Measurements from ENCODE around the gene NAAA. TPM values are rescaled to one million over a fixed set of nuclear protein-coding genes. Genes with fewer than 3 reads are reported as not detected.

NAAA gene
- total RNA-seq (2014; rRNA removed) (21.9 and 48.6 TPM in 2 replicates), Bru-seq, nascent RNA (percentile 47 among the genes with signal in this experiment), BruChase-seq, experiment 1, labeled RNA remaining after a 6-hour chase (percentile 56 among the genes with signal in this experiment), BruChase-seq, experiment 2, labeled RNA remaining after a 2-hour chase (percentile 57 among the genes with signal in this experiment)
- long read RNA-seq, transcript NAAA-201 (11 exons, 1,900 nt), result major isoform, 14 of 51 reads
- long read RNA-seq, transcript NAAA-206 (9 exons, 1,300 nt), result minor isoform, 10 of 51 reads
- long read RNA-seq, partial matches to known transcripts, result 10 of 51 reads
- long read RNA-seq, other reads (novel, unspliced or antisense), result 16 of 51 reads

- peak; percentile 55 for DNase-seq
Measured at GRCh38 chr4:75940692-75941253, at the start of gene NAAA. TSS of gene NAAA (minus strand) at chr4:75941013. CDS start at chr4:75940949, 64 bp downstream.

GRCh38 chr4:75989846-75990528, 49.2 kb upstream of the NAAA start:
- POLR2A ChIA-PET (ENCODE audit: unreplicated experiment), result no interaction called here
- no peaks in the 10 kb centered on the region for H3K9me3 ChIP-seq (ENCODE audit: low read length)
- BruUV-seq (replicated peaks), result no TSS peak
- peak overlapping the region; percentile 95 for H3K9ac ChIP-seq (ENCODE audit: low read length)
- CTCF ChIA-PET, result no interaction called here
- H3K27ac ChIP-seq (ENCODE audit: low read length), result peak overlapping the region; percentile 24
- no peaks in the 10 kb centered on the region for H3K27me3 ChIP-seq (ENCODE audit: low read length)
- intact Hi-C loops (cut with micrococcal nuclease), result no loop called here
- H4K20me1 ChIP-seq (ENCODE audit: low read length), result peaks cover 20% of the 10 kb centered on the region
- DNase-seq, result no peak
- H3F3A ChIP-seq (ENCODE audit: low read length, unreplicated experiment), result no peaks in the 10 kb centered on the region
- H2AFZ ChIP-seq (ENCODE audit: low read length), result peak overlapping the region; percentile 96
- TF ChIP-seq EZH2phosphoT487 (IDR thresholded peaks at IDR 0.05; ENCODE audit: borderline replicate concordance, low read length), result no peak
- TF ChIP-seq, protein P1, sequence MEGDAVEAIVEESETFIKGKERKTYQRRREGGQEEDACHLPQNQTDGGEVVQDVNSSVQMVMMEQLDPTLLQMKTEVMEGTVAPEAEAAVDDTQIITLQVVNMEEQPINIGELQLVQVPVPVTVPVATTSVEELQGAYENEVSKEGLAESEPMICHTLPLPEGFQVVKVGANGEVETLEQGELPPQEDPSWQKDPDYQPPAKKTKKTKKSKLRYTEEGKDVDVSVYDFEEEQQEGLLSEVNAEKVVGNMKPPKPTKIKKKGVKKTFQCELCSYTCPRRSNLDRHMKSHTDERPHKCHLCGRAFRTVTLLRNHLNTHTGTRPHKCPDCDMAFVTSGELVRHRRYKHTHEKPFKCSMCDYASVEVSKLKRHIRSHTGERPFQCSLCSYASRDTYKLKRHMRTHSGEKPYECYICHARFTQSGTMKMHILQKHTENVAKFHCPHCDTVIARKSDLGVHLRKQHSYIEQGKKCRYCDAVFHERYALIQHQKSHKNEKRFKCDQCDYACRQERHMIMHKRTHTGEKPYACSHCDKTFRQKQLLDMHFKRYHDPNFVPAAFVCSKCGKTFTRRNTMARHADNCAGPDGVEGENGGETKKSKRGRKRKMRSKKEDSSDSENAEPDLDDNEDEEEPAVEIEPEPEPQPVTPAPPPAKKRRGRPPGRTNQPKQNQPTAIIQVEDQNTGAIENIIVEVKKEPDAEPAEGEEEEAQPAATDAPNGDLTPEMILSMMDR (conservative IDR thresholded peaks at IDR 0.05; ENCODE audit: low read depth, low read length), result no peak
- TF ChIP-seq EZH2 (IDR thresholded peaks at IDR 0.05; ENCODE audit: low read length, unreplicated experiment), result no peak
- H3K9me2 ChIP-seq (replicated peaks; ENCODE audit: low read length), result no peaks in the 10 kb centered on the region
- H3K4me3 ChIP-seq (ENCODE audit: low read length), result peak overlapping the region; percentile 79
- H3K4me2 ChIP-seq (ENCODE audit: low read length), result peak overlapping the region; percentile 99
- peaks cover 11% of the 10 kb centered on the region for H3K4me1 ChIP-seq (ENCODE audit: insufficient read depth, low read length)
- peaks cover 61% of the 10 kb centered on the region for H3K79me2 ChIP-seq (ENCODE audit: low read length)
- no peaks in the 10 kb centered on the region for H3K36me3 ChIP-seq (ENCODE audit: low read depth, low read length)
- peak; percentile 8; the same call in 1 of the 2 replicates for ATAC-seq

More at GRCh38 chr4:75940692-75941253, at the start of gene NAAA:
- ATAC-seq, result peak; percentile 87
- ChIA-PET CTCF (interaction anchor here (0.6 to 1.1 kb wide), 2 partner anchors 25 to 52 kb away, joined by 5 to 15 read pairs; no protein-coding TSS in a partner anchor), POLR2A (ENCODE audit: unreplicated experiment) (interaction anchor here (0.6 kb wide), 1 partner anchor 91 kb away, joined by 9 read pairs; no protein-coding TSS in a partner anchor)
- Histone ChIP-seq H3K79me2 (ENCODE audit: low read length) (no peaks in the 10 kb centered on the region), H3K9me2 (replicated peaks; ENCODE audit: low read length) (no peaks in the 10 kb centered on the region), H4K20me1 (ENCODE audit: low read length) (no peaks in the 10 kb centered on the region), H3K4me2 (ENCODE audit: low read length) (peak within 1 kb of the TSS; percentile 97), H3K4me1 (ENCODE audit: insufficient read depth, low read length) (no peaks in the 10 kb centered on the region), H3K27ac (ENCODE audit: low read length) (no peak within 1 kb of the TSS; the same call in 1 of the 2 replicates), H3K4me3 (ENCODE audit: low read length) (peak within 1 kb of the TSS; percentile 98), H3K36me3 (ENCODE audit: low read depth, low read length) (no peaks in the 10 kb centered on the region), H3K27me3 (ENCODE audit: low read length) (no peaks in the 10 kb centered on the region), H2AFZ (ENCODE audit: low read length) (peak within 1 kb of the TSS; percentile 99), H3K9me3 (ENCODE audit: low read length) (no peaks in the 10 kb centered on the region), H3F3A (ENCODE audit: low read length, unreplicated experiment) (no peaks in the 10 kb centered on the region), H3K9ac (ENCODE audit: low read length) (peak within 1 kb of the TSS; percentile 73)
- BruUV-seq (replicated peaks), result no TSS peak
- intact Hi-C loops (cut with micrococcal nuclease), result no loop called here
- TF ChIP-seq EZH2 (IDR thresholded peaks at IDR 0.05; ENCODE audit: low read length, unreplicated experiment) (no peak), EZH2phosphoT487 (IDR thresholded peaks at IDR 0.05; ENCODE audit: borderline replicate concordance, low read length) (no peak)
- TF ChIP-seq, protein P1 (conservative IDR thresholded peaks at IDR 0.05; ENCODE audit: low read depth, low read length), result no peak
